Measurements from ENCODE around the gene KLHL42.

- TF ChIP-seq CEBPB (IDR thresholded peaks at IDR 0.05) = no peak
- TF ChIP-seq RAD21 (IDR thresholded peaks at IDR 0.05; ENCODE audit: low read depth) = no peak
- no peak for TF ChIP-seq CREB1 (IDR thresholded peaks at IDR 0.05; ENCODE audit: low read depth)
- no peak for TF ChIP-seq FOXM1 (IDR thresholded peaks at IDR 0.05; ENCODE audit: borderline replicate concordance, low read depth)
- TF ChIP-seq EP300 (IDR thresholded peaks at IDR 0.05; ENCODE audit: borderline replicate concordance) = no peak
- no peak for TF ChIP-seq MAX (IDR thresholded peaks at IDR 0.05)
- TF ChIP-seq, protein P1, sequence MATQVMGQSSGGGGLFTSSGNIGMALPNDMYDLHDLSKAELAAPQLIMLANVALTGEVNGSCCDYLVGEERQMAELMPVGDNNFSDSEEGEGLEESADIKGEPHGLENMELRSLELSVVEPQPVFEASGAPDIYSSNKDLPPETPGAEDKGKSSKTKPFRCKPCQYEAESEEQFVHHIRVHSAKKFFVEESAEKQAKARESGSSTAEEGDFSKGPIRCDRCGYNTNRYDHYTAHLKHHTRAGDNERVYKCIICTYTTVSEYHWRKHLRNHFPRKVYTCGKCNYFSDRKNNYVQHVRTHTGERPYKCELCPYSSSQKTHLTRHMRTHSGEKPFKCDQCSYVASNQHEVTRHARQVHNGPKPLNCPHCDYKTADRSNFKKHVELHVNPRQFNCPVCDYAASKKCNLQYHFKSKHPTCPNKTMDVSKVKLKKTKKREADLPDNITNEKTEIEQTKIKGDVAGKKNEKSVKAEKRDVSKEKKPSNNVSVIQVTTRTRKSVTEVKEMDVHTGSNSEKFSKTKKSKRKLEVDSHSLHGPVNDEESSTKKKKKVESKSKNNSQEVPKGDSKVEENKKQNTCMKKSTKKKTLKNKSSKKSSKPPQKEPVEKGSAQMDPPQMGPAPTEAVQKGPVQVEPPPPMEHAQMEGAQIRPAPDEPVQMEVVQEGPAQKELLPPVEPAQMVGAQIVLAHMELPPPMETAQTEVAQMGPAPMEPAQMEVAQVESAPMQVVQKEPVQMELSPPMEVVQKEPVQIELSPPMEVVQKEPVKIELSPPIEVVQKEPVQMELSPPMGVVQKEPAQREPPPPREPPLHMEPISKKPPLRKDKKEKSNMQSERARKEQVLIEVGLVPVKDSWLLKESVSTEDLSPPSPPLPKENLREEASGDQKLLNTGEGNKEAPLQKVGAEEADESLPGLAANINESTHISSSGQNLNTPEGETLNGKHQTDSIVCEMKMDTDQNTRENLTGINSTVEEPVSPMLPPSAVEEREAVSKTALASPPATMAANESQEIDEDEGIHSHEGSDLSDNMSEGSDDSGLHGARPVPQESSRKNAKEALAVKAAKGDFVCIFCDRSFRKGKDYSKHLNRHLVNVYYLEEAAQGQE (IDR thresholded peaks at IDR 0.05; ENCODE audit: low read depth) = no peak
- no peak for TF ChIP-seq TAF1 (IDR thresholded peaks at IDR 0.05; ENCODE audit: low read depth)
- TF ChIP-seq EGR1 (IDR thresholded peaks at IDR 0.05) = no peak
- TF ChIP-seq YY1 (IDR thresholded peaks at IDR 0.05; ENCODE audit: low read depth) = no peak
Measured at GRCh38 chr12:27733791-27734190, 46.2 kb upstream of the KLHL42 start.

All from Ishikawa (cell line).